Measurements from ENCODE around the gene TC2N.
"Not testable (repeated sequence)": the region's sequence is repeated elsewhere in the genome, so short reads cannot be mapped to it uniquely, and the experiment has no call there.

The TC2N gene

DNA sequence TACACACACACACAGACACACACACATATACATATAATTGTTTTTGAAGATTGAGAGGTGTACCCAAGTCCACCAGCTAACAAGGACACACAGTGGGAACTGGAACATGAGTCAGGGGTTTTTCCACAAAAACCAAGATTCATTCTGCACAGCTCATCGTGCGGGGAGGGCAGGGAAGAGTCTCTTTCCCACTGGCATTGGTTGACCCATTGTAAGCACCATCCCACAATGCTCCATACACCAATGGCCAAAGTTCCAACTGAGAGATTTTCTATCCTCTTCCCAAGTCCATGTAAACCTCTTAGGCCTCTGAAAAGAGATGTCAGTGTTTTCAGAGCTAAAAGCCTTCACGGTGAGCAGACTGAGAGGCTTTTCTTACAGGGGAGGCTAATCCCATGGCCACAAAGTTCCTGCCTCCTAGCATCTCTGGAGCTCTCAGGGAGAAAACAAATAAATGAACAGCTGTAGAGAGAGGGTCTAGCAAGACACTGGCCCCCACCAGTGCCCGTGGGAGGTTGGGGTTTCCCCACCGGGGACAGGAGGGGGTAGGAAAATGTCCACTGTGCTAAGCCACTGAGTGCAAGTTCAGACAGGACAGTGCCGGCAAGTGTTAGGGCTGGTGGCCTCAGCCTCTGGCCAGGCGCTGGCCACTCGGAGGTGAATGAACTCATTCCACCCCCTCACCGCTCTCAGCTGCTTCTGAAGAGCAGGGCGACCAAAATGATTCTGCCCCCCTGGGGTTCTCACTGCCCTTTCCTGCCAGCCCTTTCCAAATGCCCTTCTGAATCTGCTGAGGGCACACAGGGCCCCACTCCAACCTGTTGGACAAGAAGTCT, 21.5 kb upstream of the TC2N start:
- no peak for DNase-seq

GRCh38 chr14:91886961-91887360, 19.6 kb upstream of the TC2N start:
- DNase-seq: no peak

DNA sequence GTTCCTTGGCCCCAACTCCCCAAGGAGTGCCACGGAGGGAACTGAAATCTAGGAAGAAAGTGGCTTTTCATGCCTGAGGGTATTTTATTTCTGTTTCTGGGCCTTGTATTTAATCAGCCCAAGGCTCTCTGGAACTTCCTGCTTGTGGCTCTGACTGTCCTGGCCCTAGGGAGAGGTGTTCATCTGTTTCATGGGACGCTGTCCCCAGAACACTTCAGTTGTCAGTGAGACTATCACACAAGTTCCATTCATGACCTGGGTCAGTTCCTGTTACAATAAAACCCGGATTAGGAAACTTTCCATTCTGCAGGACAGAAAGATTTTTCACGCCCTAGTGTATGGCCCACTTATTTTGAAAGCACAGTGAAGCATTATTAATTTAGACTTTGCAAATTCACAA, 18.5 kb upstream of the TC2N start:
- DNase-seq: no peak

- no peak for DNase-seq
Observed at GRCh38 chr14:91885113-91885712, 17.9 kb upstream of the TC2N start.

DNA sequence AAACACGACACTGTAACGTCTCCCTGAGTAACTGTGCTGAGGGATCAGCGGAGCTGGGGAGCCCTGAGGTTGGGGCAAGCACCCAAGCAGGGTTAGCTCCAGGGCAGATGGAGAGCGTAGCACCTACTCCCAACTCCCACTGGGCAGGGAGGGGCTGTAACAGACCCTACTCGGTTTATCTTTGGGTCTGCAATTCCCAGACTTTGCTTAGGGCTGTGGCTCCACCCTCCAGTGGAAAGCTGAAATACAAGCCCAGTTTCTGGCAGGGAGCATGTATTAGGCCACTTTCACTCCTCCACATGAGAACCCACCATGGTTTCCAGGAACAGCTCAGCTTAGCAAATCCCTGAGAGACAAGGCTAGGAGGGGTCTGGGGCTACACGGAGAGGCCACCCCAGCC, 17.3 kb upstream of the TC2N start:
- no peak for DNase-seq

- DNase-seq: no peak
Observed at GRCh38 chr14:91883753-91884152, 16.4 kb upstream of the TC2N start.

DNA sequence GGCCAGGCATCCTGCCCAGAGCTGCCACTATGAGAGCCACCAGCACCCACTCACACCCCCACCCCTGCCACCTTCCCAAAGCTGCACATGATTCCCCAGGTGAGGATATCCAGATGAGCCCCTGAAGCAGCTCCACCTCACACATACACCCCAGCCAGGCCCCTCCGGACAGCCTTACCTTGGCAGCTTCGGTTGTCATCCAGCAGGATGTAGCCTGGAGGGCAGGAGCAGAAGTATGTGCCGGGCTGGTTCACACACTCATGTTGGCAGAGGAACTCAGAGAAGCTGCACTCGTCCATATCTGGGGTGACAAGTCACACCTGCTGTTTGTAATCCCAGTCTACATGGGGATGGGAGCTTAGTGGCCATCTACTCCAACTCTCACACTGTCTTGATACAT, 15.4 kb upstream of the TC2N start:
- no peak for DNase-seq

DNA sequence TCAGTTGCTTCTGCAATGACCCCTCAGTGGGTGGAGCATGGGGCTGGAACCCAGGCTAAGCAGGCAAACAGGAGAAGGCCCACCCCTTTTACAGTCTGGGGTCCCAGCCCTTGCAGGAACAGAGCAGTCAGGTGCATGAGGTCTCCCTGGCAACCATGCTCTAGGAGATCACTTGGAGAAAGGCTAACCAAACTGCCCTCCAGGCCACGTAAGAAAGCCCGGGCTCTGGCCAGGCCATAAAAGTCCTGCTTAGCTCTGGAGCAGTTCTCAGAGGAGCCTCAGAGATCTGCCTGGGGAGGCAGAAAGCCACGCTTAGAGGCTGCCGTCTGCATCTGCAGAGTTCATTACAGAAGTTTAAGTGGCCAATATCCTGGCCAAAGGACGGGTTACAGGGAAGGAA, 15.0 kb upstream of the TC2N start:
- DNase-seq: no peak

GRCh38 chr14:91879196-91879595, 11.9 kb upstream of the TC2N start:
- DNase-seq: no peak

- DNase-seq: no peak
Observed at GRCh38 chr14:91878274-91878673, 10.9 kb upstream of the TC2N start.

- no peak for DNase-seq
Observed at GRCh38 chr14:91877376-91877915, 10.1 kb upstream of the TC2N start.

DNA sequence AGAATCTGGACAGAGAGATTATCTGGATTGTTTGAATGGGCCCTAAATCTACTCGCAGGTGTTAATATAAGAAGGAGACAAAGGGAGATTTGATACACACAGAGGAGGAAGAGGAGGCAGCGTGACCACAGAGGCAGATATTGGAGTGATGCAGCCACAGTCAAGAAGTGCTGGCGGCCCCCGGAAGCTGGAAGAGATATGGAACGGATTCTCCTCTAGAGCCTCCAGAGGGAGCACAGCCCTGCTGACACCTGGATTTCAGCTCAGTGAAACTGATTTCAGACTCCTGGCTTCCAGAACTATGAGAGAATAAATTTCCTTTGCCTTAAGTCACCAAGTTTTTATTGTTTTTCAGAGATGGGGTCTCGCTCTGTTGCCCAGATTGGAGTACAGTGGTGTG, 9.2 kb upstream of the TC2N start:
- no peak for DNase-seq

DNA sequence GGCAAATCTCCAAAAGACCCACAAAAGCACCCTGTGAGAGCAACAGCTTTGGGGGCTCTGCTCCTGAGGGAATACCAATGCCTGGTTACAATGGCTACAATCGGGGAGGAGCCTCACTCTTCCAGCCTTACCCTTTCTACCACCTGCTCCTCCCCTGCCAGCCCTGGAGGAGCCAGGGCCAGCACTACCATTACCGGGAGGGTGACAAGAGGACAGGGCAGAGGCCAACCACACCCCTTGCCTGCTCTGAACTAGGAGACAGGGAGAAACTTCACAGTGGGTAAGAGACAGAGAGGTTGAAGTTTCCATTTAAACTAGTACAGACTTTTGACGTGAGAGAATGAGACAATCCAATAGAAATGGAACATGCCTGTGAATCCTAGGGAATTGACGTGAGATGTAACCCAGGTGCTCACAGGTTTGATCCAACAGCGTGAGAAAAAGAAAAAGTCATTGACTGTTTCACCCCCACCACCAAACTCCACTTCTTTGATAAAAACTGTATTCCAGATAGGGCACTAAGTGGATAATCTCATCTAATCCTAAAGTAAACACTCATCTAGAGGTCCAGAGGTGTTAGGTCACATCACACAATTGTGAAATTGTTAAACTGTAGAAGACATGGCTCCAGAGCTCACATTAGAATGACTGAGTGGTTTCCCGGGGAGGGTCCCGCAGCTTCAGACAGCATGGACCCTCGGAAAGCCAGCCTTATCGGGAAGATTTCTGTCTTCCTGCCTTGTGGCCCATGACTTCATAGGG, 8.4 kb upstream of the TC2N start:
- DNase-seq: no peak

DNA sequence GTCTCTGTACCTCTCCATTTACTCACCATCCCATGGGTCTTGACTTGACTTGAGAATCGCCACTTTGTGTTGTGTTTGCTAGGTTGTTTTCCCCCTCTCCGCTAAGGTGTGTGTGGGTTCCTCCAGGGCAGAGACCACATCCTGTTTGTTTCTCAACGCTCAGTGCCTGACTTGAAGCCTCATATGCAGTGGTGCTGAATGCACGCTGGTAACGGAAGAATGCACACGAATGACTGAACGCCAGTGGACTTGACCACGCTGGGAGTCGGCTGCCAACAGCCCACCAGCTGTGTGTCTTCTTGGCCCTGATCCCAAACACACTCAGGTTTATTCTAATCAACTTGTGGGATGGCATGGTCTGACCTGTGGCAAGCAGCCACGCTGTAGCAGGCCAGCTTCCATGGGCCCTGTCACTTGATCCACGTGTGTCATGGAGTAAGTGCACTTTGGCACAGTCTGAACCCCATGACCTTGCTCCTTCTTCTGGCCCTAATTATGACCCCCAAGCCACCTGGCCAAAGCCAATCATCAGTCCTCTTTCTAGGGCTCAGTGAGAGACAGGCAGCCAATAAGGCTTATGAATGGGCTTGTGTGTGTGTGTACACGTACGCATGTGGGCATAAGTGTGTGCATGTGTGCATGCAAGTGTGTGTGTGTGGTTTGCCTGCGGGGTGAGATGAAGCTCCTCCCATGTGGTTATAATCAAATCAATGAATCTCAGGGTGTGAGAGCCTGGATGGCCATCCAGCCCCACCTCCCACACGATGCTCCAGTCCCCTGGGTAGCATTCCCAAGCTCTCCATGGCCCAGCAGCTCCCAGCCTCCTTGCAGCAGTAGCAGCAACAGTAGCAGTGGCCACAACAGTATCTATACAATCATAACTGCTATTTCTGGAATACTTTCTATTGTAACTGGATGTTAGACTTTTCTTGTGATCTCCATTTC, 6.4 kb upstream of the TC2N start:
- DNase-seq: peak; percentile 98

GRCh38 chr14:91872517-91873470, 5.5 kb upstream of the TC2N start:
- DNase-seq: peak; percentile 77

GRCh38 chr14:91872011-91872501, 4.7 kb upstream of the TC2N start:
- no peak for DNase-seq

DNA sequence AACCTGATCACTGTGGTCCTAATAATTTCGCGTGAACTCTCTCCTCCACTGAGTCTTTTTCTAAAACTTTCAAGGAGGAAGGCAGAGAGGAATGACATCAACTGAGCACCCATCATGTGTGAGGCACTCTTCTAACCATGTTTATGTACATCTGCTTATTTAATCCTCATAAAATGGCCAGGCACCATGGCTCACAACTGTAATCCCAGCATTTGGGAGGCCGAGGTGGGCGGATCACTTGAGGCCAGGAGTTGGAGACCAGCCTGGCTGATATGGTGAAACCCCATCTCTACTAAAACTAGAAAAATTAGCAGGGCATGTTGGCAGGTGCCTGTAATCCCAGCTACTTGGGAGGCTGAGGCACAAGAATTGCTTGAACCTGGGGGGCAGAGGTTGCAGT, 4.1 kb upstream of the TC2N start:
- DNase-seq: not testable (repeated sequence)

DNA sequence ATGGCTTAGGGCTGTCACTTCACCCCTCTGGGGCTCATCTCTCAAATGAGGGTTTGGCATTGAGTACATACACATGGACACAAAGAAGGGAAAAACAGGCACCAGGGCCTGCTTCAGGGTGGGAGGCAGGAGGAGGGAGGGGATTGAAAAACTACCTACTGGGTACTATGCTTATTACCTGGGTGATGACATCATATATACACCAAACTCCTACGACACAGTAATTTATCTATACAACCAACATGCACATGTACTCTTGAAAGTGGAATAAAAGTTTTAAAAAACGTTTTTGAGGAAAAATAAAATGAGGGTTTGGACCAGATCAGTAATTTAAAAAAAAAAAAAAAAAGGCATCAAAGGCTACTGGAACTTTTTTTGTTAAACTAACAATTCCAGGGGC, 3.6 kb upstream of the TC2N start:
- DNase-seq: no peak

DNA sequence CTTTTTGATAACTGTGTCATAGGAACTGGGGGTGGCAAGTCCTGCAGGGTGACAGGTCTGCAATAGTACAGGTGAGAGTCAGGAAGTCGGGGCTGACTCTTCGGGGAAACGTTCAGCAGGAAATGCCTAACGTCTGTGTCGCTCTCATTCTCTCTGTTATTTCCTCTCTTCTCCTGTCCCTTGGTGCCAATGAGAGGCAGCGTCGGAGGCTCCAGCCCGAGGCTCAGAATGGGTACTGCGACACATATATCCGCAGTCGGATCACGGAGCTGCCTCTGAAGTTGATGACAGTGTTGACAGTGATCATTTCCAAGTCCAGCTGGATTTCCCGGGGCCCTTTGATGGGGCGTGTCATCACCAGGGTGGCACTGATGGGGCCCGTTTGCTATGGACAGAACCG, 2.7 kb upstream of the TC2N start:
- no peak for DNase-seq

DNA sequence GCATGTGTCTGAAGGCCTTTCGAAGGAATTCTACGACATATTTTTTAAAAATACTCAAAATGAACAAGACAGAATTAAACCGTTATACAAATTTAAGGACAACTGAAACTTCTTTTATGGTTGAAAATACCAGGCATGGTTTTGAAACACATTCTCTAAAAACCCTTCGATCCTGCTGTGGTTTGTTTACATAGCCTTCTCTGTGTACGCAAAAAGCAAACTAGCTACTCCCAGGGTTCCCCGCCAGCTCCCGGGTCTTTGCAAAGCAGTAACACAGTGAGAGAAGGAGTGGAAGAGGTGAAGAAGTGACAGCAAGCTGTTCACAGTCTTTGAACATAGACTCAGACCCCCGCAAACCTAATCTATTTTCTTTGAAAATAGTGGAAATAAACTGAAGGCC, 2.2 kb upstream of the TC2N start:
- DNase-seq: no peak
